Progenitor cell of endocrine pancreas (in vitro differentiated cells): Measurements from ENCODE around the gene TACC3. TPM values are rescaled to one million over a fixed set of nuclear protein-coding genes. Genes with fewer than 3 reads are reported as not detected.

ENCODE experiments used
- DNase-seq: peaks from one replicate; pipeline ENCODE4 v3.0.0; 2021; ENCODE audit warnings: low spot score; ENCODE audit not compliant: unreplicated experiment
- H3K27ac Mint-ChIP-seq: 2 replicates; pipeline ENCODE4 v1.8.0; 2021; ENCODE audit warnings: mild to moderate bottlenecking, moderate library complexity, mixed read lengths
- H3K27me3 Mint-ChIP-seq: 2 replicates; pipeline ENCODE4 v1.8.0; 2021; ENCODE audit warnings: mixed read lengths
- H3K36me3 Mint-ChIP-seq: 2 replicates; pipeline ENCODE4 v1.8.0; 2022; ENCODE audit warnings: mixed read lengths; ENCODE audit not compliant: insufficient read depth
- H3K4me1 Mint-ChIP-seq: 2 replicates; pipeline ENCODE4 v1.8.0; 2021; ENCODE audit warnings: low read depth, mixed read lengths
- H3K4me3 Mint-ChIP-seq: 2 replicates; pipeline ENCODE4 v1.8.0; 2021; ENCODE audit warnings: low read depth, mild to moderate bottlenecking, moderate library complexity, mixed read lengths
- H3K9me3 Mint-ChIP-seq: 2 replicates; pipeline ENCODE4 v1.8.0; 2021; ENCODE audit warnings: low read depth, mixed read lengths
- total RNA-seq: library from RNA; stranded (reverse); gene quantifications from 2 replicates; pipeline ENCODE4 v1.2.1, GENCODE V29; 2021
- TF ChIP-seq, protein P1 (sequence below): fragments of 200-600 bp; sonication (generic); IDR thresholded peaks from one replicate; pipeline ENCODE4 v1.5.0; 2021; ENCODE audit warnings: antibody characterized with exemption, mild to moderate bottlenecking; ENCODE audit not compliant: unreplicated experiment

TACC3 gene
- total RNA-seq, 1 donor from 2014 or later = 56.2 TPM

DNA sequence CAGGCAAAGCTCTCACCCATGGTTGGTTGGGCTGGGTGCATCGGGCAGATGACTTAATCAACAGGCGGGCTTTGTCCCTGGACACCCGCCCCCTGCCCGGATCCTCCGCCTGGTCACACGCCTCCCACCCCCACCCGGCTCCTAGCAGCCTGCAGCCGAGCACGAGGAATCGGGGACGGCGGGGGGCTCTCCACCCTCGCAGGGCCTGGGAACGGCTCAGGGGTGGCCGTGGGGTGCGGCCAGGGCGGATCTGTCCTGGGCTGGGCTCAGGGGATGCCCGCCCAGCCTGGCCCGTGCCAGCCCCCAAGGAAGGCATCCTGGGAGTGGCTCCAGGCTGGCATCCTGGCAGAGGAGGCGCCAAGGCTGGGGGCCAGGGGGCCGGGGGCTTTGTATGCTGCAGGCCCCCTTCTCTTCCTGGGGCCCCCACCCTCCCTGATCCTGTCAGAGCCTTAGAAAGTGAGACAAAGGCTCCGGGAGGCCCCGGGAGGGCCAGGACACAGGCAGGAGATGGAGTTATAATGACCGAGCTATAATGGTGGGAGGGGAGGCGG, 39.3 kb downstream of the TACC3 start:
- Mint-ChIP-seq H3K4me3 (no peak overlapping the region), H3K9me3 (no peaks in the 10 kb centered on the region), H3K4me1 (peaks cover 13% of the 10 kb centered on the region), H3K36me3 (no peaks in the 10 kb centered on the region), H3K27me3 (no peaks in the 10 kb centered on the region), H3K27ac (no peak overlapping the region)
- DNase-seq = no peak
- TF ChIP-seq, protein P1, sequence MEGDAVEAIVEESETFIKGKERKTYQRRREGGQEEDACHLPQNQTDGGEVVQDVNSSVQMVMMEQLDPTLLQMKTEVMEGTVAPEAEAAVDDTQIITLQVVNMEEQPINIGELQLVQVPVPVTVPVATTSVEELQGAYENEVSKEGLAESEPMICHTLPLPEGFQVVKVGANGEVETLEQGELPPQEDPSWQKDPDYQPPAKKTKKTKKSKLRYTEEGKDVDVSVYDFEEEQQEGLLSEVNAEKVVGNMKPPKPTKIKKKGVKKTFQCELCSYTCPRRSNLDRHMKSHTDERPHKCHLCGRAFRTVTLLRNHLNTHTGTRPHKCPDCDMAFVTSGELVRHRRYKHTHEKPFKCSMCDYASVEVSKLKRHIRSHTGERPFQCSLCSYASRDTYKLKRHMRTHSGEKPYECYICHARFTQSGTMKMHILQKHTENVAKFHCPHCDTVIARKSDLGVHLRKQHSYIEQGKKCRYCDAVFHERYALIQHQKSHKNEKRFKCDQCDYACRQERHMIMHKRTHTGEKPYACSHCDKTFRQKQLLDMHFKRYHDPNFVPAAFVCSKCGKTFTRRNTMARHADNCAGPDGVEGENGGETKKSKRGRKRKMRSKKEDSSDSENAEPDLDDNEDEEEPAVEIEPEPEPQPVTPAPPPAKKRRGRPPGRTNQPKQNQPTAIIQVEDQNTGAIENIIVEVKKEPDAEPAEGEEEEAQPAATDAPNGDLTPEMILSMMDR = no peak

DNA sequence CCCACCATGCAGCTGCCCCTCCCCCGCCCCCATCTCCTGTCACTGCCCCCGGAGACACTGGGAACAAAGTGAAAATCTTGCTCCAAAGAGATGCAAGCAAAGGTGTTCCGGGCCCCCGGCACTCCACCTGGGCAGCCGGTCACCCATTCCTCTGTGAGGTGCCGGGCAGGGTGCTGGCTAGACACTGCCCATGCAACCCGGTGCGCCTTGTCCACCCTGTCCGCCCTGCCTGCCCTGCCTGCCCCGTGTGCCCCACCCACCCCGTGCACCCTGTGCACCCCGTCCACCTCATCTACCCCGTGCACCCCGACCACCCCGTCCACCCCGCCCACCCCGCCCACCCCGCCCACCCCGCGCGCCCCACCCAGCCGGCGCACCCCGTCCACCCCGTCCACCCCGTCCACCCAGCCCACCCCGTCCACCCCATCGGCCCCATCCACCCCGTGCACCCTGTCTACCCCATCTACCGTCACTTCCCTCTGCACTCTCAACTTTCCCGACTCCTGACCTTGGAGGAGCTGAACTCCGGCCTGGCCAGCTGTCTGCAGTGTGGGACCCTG, 39.9 kb downstream of the TACC3 start:
- no peaks in the 10 kb centered on the region for H3K27me3 Mint-ChIP-seq
- H3K9me3 Mint-ChIP-seq = no peaks in the 10 kb centered on the region
- peaks cover 14% of the 10 kb centered on the region for H3K4me1 Mint-ChIP-seq
- DNase-seq = no peak
- H3K27ac Mint-ChIP-seq = no peak overlapping the region
- TF ChIP-seq, protein P1 = no peak
- H3K4me3 Mint-ChIP-seq = no peak overlapping the region
- H3K36me3 Mint-ChIP-seq = no peaks in the 10 kb centered on the region

DNA sequence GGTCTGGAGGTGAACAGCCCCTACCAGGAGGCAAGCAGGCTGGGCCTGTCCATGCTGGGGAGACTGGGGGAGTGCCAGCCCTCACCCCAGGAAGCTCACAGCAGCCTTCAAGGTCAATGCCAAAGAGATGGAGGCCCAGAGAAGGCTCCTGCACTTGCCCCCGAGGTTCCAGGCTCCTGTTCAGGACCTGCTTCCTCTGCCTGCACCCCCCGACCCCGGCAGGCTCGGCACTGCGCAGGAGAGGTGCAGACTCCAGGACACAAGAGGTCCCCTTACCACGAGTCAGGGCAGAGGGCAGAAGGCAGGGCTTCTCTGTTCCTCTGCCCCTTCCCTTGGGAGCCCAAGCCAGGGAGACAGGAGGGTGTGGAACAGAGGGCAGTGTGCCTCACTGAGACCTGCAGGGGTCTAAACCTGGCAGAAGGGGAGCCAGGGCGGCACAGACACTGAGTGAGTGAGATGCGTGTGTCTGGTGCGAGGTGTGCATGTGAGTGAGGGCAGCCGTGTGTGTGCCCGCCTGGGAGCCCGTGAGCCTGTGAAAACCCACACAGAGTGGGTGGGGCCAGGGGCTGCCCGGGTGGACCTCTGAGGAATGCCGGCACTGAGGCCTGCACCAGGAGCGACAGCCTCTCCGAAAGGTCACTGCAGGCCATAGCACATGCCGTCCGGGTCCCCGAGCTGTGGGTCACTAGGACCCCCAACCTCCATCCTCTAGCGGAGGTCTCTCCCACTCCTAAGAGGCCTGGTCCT, 41.1 kb downstream of the TACC3 start:
- Mint-ChIP-seq H3K27ac (no peak overlapping the region), H3K4me1 (peaks cover 14% of the 10 kb centered on the region), H3K9me3 (no peaks in the 10 kb centered on the region), H3K27me3 (no peaks in the 10 kb centered on the region), H3K4me3 (no peak overlapping the region), H3K36me3 (no peaks in the 10 kb centered on the region)
- TF ChIP-seq, protein P1 = no peak
- no peak for DNase-seq

DNA sequence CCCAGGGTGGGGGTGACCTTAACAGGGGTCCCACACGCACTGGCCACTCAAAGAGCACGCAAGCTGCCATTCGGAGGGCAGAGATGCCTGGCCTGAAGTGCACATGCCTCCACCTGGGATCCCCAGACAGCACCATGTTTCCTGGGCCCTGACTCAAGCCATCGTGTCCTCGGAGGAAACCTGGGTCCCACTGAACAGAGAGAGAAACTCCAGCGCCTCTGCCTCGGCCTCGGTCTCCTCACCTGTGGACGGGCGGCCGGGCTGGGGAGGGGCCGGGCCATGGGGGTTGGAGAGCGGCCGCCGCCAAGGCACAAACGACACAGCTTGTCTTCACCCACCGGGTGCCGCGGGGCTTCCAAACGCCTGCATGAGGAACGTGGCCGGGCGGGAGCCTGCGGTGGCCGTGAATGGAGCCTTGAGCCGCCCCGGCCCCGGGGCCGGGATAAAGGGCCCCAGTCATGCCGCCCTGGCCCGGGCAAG, 41.8 kb downstream of the TACC3 start:
- Mint-ChIP-seq H3K36me3 (no peaks in the 10 kb centered on the region), H3K4me1 (peaks cover 15% of the 10 kb centered on the region), H3K9me3 (no peaks in the 10 kb centered on the region), H3K4me3 (no peak overlapping the region), H3K27ac (no peak overlapping the region), H3K27me3 (no peaks in the 10 kb centered on the region)
- DNase-seq = no peak
- TF ChIP-seq, protein P1 = no peak

DNA sequence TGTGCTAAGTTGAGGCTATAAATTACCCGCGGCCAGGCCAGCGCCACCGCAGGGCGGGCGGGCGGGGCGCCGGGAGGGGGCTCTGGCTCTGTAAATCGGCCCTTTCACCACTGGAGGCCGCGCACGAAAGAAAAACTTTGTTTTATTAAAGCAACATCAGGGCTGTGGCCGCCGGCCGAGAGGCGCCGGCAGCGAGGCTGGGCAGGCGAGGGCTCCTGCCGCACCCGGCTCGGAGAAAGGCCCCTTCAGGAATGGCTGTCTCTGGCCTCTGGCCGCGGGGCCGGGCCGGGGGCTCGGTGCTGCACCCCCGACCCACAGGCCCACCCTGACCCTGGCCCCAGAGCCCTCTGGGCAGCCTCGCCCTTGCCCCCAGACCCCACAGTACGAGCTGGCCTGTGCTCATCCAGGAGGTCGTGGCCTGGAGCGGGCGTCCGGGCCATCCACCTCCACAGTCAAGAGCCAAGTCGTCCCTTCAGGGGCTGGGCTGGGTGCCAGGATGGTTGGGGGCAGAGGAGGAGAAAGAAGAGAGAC, 42.3 kb downstream of the TACC3 start:
- Mint-ChIP-seq H3K9me3 (no peaks in the 10 kb centered on the region), H3K4me3 (no peak overlapping the region), H3K36me3 (no peaks in the 10 kb centered on the region), H3K27me3 (no peaks in the 10 kb centered on the region), H3K27ac (no peak overlapping the region), H3K4me1 (peaks cover 17% of the 10 kb centered on the region)
- no peak for DNase-seq
- TF ChIP-seq, protein P1 = peak; percentile 29
